Measurements from ENCODE around the gene HMCN2. TPM values are rescaled to one million over a fixed set of nuclear protein-coding genes. Genes with fewer than 3 reads are reported as not detected.

HMCN2 gene
- total and polyA plus RNA-seq, 2 of the 4 experiments (the other 2 are of a cell fraction) = 0.02 TPM; not detected in 1

DNA sequence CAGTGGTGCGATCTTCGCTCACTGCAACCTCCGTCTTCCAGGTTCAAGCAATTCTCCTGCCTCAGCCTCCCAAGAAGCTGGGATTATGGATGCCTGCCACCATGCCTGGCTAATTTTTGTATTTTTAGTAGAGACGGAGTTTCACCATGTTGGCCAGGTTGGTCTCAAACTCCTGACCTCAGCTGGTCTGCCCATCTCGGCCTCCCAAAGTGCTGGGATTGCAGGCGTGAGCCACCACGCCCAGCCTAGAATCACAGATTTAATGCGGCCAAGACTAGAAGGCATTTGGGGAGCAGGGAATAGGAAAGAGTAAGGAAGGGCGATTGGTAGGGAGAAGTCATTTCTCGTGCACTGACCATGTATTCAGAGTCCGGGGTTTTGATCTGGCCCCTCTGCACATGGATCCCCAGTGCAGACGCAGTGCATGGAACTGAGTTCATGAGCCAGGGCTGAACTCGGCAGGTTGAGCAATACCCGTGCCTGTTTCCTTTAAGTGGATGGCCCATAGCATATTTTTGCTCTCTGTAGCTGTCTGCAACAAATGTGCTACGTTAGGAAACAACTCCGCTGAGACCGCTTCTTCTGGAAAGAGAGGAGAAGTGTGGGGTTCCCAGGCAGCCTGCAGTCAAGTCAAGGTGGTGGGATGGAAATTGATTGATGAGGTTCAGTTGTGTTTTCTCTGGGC, 3.4 kb upstream of the HMCN2 start:
- no TSS peak for BruUV-seq (replicated peaks)
- in situ Hi-C loops (cut with MboI; ENCODE audit: low sequenced_read_pairs) = no loop called here

More for the DNA sequence above, 3.4 kb upstream of the HMCN2 start:
- Histone ChIP-seq H2BK20ac (ENCODE audit: low read depth, low read length) (no peak overlapping the region), H3K27ac (ENCODE audit: insufficient read depth, low read length) (no peak overlapping the region), H4K91ac (ENCODE audit: insufficient read depth, low read depth, low read length) (no peak overlapping the region), H3K14ac (replicated peaks; ENCODE audit: low read depth, low read length) (no peak overlapping the region), H3K9me3 (ENCODE audit: control insufficient read depth, insufficient read depth, low read length) (peaks cover 15% of the 10 kb centered on the region), H3K4ac (ENCODE audit: low read depth, low read length) (no peak overlapping the region), H3K56ac (ENCODE audit: extremely low read depth, insufficient read depth, low read length) (no peak overlapping the region), H2BK120ac (ENCODE audit: low read depth, low read length) (no peak overlapping the region), H3K4me2 (ENCODE audit: low read depth, low read length) (no peak overlapping the region), H4K5ac (ENCODE audit: low read depth, low read length) (no peak overlapping the region), H2AK5ac (ENCODE audit: low read depth, low read length) (no peak overlapping the region), H3K23ac (ENCODE audit: low read depth, low read length) (no peak overlapping the region), H3K36me3 (ENCODE audit: control insufficient read depth, insufficient read depth, low read length) (no peaks in the 10 kb centered on the region), H2AFZ (replicated peaks; ENCODE audit: low read length, poor library complexity) (no peak overlapping the region), H3K27me3 (ENCODE audit: control insufficient read depth, insufficient read depth, low read length) (peaks cover 72% of the 10 kb centered on the region), H2AK9ac (replicated peaks; ENCODE audit: low read depth, low read length, poor library complexity) (no peak overlapping the region), H3K9me1 (ENCODE audit: insufficient read depth, low read length) (no peaks in the 10 kb centered on the region), H4K8ac (ENCODE audit: low read depth in 2 of 2, low read length in 2 of 2) (no peak overlapping the region), H3K9ac (ENCODE audit: low read depth, low read length) (no peak overlapping the region), H2BK15ac (ENCODE audit: low read depth, low read length) (no peak overlapping the region), H3K79me1 (ENCODE audit: low read depth in 1 of 2, low read length in 2 of 2) (no peaks in the 10 kb centered on the region), H3K4me1 (ENCODE audit: control insufficient read depth, insufficient read depth, low read length) (peaks cover 4% of the 10 kb centered on the region; the same call in 1 of the 2 replicates), H3K18ac (ENCODE audit: low read depth, low read length) (no peak overlapping the region), H3K4me3 (ENCODE audit: insufficient read depth, low read depth, low read length) (no peak overlapping the region), H2BK5ac (ENCODE audit: low read depth, low read length, poor library complexity, severe bottlenecking) (no peak overlapping the region), H4K20me1 (ENCODE audit: insufficient read depth, low read length) (no peaks in the 10 kb centered on the region)
- ATAC-seq (ENCODE audit: low read depth) (no peak), DNase-seq (no peak)
- 48% methylated on average over 7 of the region's 17 CpGs; no CpG with 5 or more reads in 1 of the 2 experiments for WGBS, 2 experiments (ENCODE audit: extremely low coverage in 2 of 2, insufficient read length in 1 of 2)
- POLR2A ChIA-PET (ENCODE audit: unreplicated experiment) = no interaction called here
- TF ChIP-seq SMC3 (IDR thresholded peaks at IDR 0.05; ENCODE audit: low read depth, low read length) (no peak), MAFK (IDR thresholded peaks at IDR 0.05; ENCODE audit: low read depth, low read length) (no peak), CHD1 (IDR thresholded peaks at IDR 0.05; ENCODE audit: low read depth, low read length) (no peak), CEBPB (IDR thresholded peaks at IDR 0.05; ENCODE audit: low read depth, low read length) (no peak), USF2 (IDR thresholded peaks at IDR 0.05; ENCODE audit: low read depth, low read length) (no peak), BHLHE40 (IDR thresholded peaks at IDR 0.05; ENCODE audit: low read depth, low read length) (no peak), CTCF (conservative IDR thresholded peaks at IDR 0.05; ENCODE audit: low read depth, low read length) (no peak)
- TF ChIP-seq, protein P1, sequence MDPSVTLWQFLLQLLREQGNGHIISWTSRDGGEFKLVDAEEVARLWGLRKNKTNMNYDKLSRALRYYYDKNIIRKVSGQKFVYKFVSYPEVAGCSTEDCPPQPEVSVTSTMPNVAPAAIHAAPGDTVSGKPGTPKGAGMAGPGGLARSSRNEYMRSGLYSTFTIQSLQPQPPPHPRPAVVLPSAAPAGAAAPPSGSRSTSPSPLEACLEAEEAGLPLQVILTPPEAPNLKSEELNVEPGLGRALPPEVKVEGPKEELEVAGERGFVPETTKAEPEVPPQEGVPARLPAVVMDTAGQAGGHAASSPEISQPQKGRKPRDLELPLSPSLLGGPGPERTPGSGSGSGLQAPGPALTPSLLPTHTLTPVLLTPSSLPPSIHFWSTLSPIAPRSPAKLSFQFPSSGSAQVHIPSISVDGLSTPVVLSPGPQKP (IDR thresholded peaks at IDR 0.05; ENCODE audit: borderline replicate concordance, low read depth, low read length) = no peak
- CTCF ChIA-PET = no interaction called here
- dilution Hi-C loops (cut with HindIII; ENCODE audit: low sequenced_read_pairs, unreplicated experiment) = no loop called here
- intact Hi-C loops (cut with micrococcal nuclease) = no loop called here
